Measurements from ENCODE around the gene RAMACL.
"Not testable (repeated sequence)": the region's sequence is repeated elsewhere in the genome, so short reads cannot be mapped to it uniquely, and the experiment has no call there.

RAMACL gene

GRCh38 chr6:166595061-166595780, 8.7 kb upstream of the RAMACL start:
- no peak for DNase-seq

- DNase-seq, result no peak
Measured at GRCh38 chr6:166592821-166593220, 6.3 kb upstream of the RAMACL start.

- no peak for DNase-seq
Measured at GRCh38 chr6:166591961-166592520, 5.6 kb upstream of the RAMACL start.

DNA sequence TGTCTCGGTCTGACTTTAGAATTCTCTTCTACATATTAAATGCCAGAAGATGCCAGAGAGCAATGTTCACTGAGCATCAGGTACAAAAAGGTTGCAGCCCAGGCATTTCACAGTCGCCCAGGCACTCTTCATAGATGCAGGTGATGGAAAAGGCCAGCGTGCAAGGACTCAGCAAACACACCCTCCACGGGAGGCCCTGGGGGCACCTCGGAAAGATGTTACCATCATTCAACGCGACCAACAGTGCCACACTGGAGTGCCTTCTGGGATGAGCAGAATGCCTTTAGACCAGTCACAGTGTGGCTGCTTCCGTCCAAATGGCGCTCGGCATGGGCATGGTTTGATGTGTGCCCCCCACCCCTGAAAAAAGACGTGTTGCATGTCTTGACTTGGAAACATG, 4.5 kb upstream of the RAMACL start:
- DNase-seq, result no peak

- no peak for DNase-seq
Measured at GRCh38 chr6:166589786-166590574, 3.5 kb upstream of the RAMACL start.

- no peak for DNase-seq
Measured at GRCh38 chr6:166589337-166589731, 2.9 kb upstream of the RAMACL start.

DNA sequence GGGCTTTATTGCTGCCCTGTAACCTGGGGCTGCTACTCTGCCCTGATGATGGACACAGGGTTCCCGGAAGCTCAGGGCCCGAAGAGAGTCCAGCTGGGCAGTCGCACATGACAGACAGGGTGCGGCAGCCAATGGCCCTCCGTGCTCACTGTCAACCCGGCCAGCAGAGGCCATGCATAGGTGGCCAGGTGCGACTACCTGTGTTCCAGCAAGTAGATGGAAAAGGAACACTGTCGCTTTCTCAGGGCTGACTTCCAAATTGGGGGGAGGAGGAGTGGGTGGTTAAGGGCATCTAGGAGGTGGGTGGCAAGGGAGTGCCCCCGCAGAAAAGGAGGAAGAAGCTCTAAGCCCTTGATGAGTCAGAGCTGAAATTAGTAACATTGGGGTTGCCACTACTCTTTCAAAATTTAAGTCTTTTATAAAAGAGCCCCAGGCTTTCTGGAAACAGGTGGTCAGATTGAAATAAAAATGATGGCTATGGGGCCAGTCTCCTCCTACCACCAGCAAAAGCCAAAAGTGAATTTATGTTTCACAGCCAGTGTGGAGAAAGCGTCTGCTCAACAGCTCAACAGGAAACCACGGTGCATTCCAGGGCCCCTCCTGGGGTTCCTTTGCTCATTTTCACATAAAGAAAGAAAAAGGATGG, 2.3 kb upstream of the RAMACL start:
- DNase-seq, result no peak

- no peak for DNase-seq
Measured at GRCh38 chr6:166587631-166588413, 1.3 kb upstream of the RAMACL start.

GRCh38 chr6:166584853-166585429, 1.5 kb downstream of the RAMACL start:
- no peak for DNase-seq

GRCh38 chr6:166584155-166584554, 2.3 kb downstream of the RAMACL start:
- no peak for DNase-seq

- DNase-seq, result no peak
Measured at GRCh38 chr6:166583230-166583965, 3.1 kb downstream of the RAMACL start.

DNA sequence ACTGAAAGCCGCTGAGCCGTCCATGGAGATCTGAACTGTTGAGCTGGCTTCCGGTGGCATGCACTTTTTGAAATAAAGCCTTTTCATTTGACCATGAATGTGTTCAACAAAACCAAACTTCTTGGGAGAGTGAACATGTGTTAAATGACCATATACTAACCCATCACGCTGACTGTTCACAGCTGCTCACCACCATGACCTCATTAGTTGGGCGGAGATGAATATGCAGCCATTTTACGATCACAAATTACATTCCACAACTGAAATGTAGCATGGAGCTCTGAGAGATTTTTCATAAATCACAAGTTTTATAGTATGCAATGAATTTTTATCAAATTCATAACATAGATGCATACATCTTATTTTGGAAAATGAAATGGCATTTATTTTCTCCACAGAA, 4.2 kb downstream of the RAMACL start:
- no peak for DNase-seq

DNA sequence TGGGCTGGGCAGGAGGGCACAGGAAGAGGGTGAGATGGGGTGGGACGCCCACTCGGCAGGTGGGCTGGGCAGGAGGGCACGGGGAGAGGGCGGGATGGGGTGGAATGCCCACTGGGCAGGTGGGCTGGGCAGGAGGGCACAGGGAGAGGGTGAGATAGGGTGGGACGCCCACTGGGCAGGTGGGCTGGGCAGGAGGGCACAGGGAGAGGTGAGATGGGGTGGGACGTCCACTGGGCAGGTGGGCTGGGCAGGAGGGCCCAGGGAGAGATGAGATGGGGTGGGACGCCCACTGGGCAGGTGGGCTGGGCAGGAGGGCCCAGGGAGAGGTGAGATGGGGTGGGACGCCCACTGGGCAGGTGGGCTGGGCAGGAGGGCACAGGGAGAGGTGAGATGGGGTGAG, 4.7 kb downstream of the RAMACL start:
- DNase-seq, result not testable (repeated sequence)

GRCh38 chr6:166581091-166581511, 5.4 kb downstream of the RAMACL start:
- no peak for DNase-seq

GRCh38 chr6:166580076-166581050, 6.1 kb downstream of the RAMACL start:
- DNase-seq, result no peak

DNA sequence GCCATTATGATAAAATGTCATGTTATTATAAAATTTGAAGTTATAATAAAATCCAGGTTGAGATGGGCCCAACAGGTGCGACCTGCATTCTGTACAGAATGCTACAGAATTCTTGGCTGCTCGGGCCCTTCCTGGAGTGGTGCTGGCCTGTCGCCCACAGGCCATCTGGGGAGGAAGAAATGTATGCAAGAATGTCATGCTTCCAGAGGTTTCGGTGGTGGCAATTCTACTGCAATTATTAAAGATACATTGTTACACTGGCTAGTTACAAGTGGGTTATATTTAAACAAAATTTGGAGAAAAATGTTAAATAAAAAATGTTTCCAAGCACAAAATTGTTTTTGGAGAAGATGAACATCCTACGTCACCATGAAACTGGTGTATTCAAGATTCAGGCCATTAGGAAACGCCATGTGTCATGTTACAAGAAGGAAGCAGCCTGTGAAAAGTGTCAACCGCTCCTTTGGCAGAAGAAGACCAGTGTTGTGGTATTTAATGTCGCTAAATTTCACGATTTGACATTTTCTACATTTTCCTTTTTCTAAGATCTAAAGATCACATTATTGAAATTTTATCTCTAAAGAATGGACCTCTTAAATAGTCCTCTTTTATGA, 7.1 kb downstream of the RAMACL start:
- no peak for DNase-seq

GRCh38 chr6:166578536-166579236, 7.8 kb downstream of the RAMACL start:
- DNase-seq, result no peak

DNA sequence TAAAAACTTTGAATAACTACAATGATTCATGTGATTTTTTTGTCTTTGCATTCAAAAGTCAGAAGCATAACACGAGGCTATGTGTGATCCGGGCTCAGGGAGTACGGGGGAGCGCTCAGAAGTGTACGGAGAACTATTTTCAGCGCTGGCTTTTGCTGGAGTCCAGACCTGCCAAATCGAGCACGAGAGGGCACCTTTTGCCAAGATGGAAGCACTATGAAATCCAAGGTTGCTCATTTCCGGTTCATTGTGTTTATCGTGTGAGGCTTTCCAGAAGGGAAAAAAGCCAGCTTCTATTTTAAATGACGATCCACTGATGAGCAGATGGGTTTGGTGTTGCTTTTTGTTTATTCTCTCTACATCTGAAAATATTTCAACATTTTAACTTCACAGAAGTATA, 11.3 kb downstream of the RAMACL start:
- DNase-seq, result no peak

DNA sequence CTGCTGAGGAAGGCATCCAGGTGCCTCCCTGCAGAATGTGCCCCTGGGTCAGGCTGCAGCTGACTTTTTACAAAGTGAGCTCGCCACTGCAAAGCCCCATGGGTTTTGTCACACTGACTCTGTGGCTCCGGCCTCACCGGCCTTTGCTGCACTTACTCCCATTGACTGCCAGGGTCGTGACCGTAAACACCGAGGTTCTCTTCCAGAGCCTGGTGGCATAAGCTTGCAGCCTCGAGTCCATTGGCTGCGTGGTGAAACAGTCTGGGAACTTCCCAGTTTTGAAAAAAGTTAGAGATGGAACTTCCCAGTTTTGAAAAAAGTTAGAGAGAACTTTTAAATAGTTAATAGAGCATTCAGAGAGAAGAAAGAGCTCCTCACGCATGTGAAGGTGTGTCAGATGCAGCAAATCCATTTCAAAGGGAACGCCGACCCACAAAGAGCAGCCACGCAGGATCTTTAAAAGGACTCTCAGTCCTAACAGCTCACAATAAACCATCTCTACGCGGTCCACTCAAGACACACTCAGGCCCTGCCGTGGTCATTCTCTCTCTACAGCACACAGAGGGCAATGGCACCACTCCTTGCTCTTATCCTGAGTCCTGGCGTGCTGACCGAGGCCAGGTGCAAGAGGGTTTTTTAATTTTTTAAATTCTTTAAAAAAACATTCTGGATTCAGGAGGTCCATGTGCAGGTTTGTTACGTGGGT, 12.8 kb downstream of the RAMACL start:
- DNase-seq, result no peak
